ENCODE results near the gene CDS1.
"Not testable (repeated sequence)": the region's sequence is repeated elsewhere in the genome, so short reads cannot be mapped to it uniquely, and the experiment has no call there.

Gene CDS1

GRCh38 chr4:84677093-84677492 is 94.2 kb downstream of the CDS1 start:
- no peak for DNase-seq

- no peak for DNase-seq
Observed at GRCh38 chr4:84677995-84678394, 95.1 kb downstream of the CDS1 start.

GRCh38 chr4:84678976-84679744 is 96.2 kb downstream of the CDS1 start:
- DNase-seq, result no peak

GRCh38 chr4:84680956-84681355 is 98.0 kb downstream of the CDS1 start:
- DNase-seq, result no peak

GRCh38 chr4:84681486-84682274 is 98.8 kb downstream of the CDS1 start:
- no peak for DNase-seq

GRCh38 chr4:84682661-84683060 is 99.7 kb downstream of the CDS1 start:
- not testable (repeated sequence) for DNase-seq

GRCh38 chr4:84683064-84683850 is 100.3 kb downstream of the CDS1 start:
- DNase-seq, result no peak

- DNase-seq, result no peak
Observed at GRCh38 chr4:84684361-84684760, 101.4 kb downstream of the CDS1 start.

- DNase-seq, result no peak
Observed at GRCh38 chr4:84685105-84685504, 102.2 kb downstream of the CDS1 start.

GRCh38 chr4:84688605-84689004 is 105.7 kb downstream of the CDS1 start:
- DNase-seq, result no peak

GRCh38 chr4:84689197-84689596 is 106.3 kb downstream of the CDS1 start:
- no peak for DNase-seq

GRCh38 chr4:84690481-84690880 is 107.6 kb downstream of the CDS1 start:
- DNase-seq, result no peak

GRCh38 chr4:84691170-84691691 is 108.3 kb downstream of the CDS1 start:
- DNase-seq, result no peak

- DNase-seq, result no peak
Observed at GRCh38 chr4:84691800-84692199, 108.9 kb downstream of the CDS1 start.

GRCh38 chr4:84697159-84697558 is 114.2 kb downstream of the CDS1 start:
- DNase-seq, result no peak

GRCh38 chr4:84697615-84698201 is 114.8 kb downstream of the CDS1 start:
- no peak for DNase-seq

- DNase-seq, result no peak
Observed at GRCh38 chr4:84699001-84699671, 116.2 kb downstream of the CDS1 start.
